Measurements from ENCODE around the gene WDR77.
A peak's percentile ranks its signal among the peaks of the same experiment; 100 is the strongest.

WDR77 gene

GRCh38 chr1:111448918-111449702, at the start of gene WDR77, which contains the start of gene ATP5PB:
Gene WDR77, minus strand, starts transcription at chr1:111449256. Its CDS starts 87 bp downstream, at chr1:111449169.
Gene ATP5PB, plus strand, starts transcription at chr1:111449464. Its CDS starts 78 bp downstream, at chr1:111449542.
- DNase-seq (ENCODE audit: low spot score) = peak; percentile 95

DNA sequence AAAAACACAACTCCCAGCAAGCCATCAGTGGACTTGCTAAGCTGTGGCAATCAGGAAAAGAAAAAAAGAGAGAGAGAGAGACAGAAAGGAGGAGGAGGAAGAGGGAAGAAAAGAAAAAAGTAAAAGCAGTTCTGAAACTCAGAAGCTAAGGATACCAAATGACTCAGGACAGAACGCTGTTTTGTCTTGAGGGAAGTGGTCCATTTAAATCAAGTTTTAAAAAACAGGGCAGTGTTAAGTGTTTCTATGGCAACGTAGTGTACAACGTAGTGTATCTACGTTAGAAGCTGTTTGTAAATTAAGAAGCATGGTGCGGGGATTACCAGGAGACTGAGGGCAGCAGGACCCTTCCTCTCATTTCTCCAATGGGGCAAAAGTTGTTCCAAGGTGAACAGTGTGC, 48.5 kb upstream of the WDR77 start:
- DNase-seq (ENCODE audit: low spot score) = no peak

GRCh38 chr1:111496398-111496797, 47.3 kb upstream of the WDR77 start:
- DNase-seq (ENCODE audit: low spot score) = no peak

- DNase-seq (ENCODE audit: low spot score) = no peak
Observed at GRCh38 chr1:111491070-111491469, 42.0 kb upstream of the WDR77 start.

DNA sequence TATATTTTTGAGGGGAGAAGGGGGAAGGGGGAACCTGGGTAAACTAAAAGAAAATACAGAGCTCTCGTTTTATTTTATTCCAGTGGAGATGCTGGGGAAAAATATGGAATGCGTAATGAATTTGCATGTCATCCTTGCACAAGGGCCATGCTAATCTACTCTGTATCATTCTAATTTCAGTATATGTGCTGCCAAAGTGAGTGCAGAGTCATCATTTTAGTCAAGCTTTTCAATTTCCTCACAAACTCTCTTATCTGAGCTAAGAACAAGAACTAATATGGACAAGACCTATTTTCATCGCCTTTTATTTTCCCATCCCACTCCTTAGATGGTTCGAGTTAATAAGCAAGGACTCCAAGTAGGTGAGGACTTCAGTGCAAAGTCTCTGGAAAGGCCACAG, 41.2 kb upstream of the WDR77 start:
- DNase-seq (ENCODE audit: low spot score) = no peak

DNA sequence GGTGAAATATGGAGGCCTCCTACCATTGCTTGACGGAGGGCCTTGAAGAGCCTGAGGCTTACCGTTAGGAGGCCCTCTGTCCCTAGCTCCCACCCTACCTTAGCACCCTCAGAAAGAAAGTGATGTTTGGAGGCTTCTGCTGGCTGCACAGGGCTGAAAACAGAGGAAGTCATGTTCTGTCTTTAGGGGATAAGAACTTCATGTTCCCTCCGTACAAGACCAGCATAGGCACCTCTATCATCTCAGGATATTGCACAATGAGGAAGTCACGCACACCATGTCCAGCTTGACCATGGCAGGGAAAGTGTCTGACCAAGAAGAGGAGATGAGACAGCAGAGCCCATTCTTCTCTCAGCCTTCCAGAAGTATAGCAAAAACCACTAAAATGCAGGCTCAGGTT, 40.5 kb upstream of the WDR77 start:
- no peak for DNase-seq (ENCODE audit: low spot score)

- no peak for DNase-seq (ENCODE audit: low spot score)
Observed at GRCh38 chr1:111488669-111489068, 39.6 kb upstream of the WDR77 start.

GRCh38 chr1:111487133-111487532, 38.1 kb upstream of the WDR77 start:
- no peak for DNase-seq (ENCODE audit: low spot score)

GRCh38 chr1:111486431-111486830, 37.4 kb upstream of the WDR77 start:
- DNase-seq (ENCODE audit: low spot score) = no peak

GRCh38 chr1:111484391-111485026, 35.5 kb upstream of the WDR77 start:
- no peak for DNase-seq (ENCODE audit: low spot score)

DNA sequence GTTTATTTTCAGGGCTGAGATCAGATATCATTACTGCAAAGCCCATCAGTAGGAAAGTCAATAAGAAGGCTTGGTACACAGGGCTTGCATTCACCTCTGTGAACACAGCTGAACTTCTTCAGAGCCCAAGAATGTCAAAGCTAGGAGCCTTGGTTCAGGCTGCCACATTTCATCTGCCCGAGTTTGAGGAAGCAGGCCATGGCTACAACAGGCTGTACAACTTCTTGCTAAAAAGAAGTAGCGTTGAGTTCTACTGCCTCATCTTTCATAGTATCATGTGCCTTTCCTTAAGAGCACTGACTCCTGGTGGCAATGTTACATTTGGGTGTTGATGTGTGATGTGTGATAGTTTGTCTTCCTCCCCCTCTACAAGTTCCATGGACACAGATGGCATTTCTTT, 34.8 kb upstream of the WDR77 start:
- no peak for DNase-seq (ENCODE audit: low spot score)

DNA sequence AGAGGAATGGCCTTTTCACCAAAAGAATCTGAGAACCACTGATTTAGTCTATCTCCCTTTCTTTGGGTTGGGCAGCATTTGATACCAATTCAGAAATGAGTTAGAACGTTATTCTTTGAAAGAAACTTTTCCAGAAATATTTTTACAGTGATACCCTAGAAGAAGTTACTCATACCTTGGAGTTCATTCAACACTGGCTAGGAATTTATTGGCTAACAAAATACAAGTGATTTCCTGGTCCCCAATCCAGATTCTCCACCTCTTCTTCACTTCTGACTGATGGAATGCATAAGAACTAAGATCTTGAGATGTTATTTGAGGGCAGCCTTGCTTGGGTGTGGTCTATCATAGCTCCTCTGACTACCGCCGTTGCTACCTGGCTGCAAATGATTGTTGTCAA, 34.1 kb upstream of the WDR77 start:
- DNase-seq (ENCODE audit: low spot score) = no peak

- DNase-seq (ENCODE audit: low spot score) = peak; percentile 62
Observed at GRCh38 chr1:111481387-111482221, 32.5 kb upstream of the WDR77 start.

DNA sequence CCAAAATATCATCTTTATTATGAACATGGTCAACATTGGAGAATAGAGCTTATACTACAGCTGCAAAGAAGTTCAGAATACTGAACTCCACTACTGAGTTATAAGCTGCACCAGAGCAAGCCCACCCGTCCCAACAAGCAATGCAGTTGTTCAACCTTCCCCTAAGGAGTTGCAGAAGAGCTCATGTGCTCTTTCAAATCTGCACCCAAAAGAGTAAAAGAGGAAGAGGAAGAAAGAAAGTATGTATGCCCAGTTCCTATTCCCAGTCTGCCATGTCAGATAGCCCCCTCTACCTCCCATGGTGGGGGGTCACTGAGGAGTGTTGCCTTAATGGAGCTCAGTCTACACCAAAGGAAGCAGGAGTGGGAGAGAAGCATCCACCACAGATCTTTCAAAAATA, 31.6 kb upstream of the WDR77 start:
- DNase-seq (ENCODE audit: low spot score) = no peak

- no peak for DNase-seq (ENCODE audit: low spot score)
Observed at GRCh38 chr1:111476761-111477309, 27.8 kb upstream of the WDR77 start.

DNA sequence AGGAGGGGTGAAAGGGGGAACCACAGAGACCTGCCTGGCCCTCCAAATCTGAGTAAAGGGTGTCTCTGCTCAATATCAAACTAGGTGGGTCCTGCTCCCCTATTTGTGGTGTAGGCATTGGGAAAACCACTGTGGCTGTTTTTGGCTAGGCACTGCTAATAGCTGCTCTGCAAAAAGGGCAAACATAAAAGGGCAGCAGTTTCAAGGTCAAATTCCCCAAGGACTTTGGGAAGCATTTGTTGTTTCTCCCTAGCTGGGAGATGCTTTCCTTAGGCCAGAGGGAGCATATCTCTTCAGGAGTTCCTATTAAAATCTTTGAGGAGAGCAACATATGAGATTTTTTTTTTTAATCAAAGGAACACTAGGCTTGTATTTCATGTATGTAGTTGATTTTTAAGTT, 27.2 kb upstream of the WDR77 start:
- DNase-seq (ENCODE audit: low spot score) = no peak

DNA sequence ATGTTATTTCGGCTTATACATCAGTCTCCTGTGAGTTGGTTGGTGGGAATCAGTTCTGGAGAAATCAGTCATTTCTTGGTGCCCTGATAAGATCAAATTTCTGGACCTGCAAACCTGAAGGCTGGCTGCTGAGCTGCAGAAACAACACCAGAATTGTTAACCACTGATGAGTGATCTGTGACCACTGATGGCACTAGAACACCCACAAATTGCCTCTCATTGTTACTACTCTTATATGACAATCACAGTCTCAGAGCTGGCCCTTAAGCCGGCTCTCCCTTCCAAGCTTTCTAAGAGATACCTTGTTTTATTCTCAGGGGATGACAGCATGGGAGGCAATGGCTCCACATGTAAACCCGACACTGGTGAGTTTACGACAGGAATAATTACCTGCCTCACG, 26.6 kb upstream of the WDR77 start:
- DNase-seq (ENCODE audit: low spot score) = no peak

DNA sequence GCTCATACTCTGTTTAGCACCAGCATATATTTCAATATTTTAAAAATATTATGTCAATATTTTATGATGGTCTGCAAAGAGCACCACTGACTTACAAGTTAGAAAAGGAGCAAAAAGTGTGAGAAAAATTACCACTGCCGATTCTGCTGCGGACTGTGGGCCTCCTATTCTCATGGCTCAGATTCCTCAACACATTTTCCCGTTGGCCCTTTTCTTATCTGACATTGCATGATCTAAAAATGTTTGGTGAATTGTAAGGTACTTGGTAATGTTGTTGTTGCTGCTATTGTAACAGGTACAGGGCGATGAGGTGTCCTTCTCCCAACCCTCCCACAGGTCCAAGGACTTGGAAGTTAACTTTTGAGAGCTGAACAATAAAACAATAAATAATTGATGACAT, 25.5 kb upstream of the WDR77 start:
- no peak for DNase-seq (ENCODE audit: low spot score)

DNA sequence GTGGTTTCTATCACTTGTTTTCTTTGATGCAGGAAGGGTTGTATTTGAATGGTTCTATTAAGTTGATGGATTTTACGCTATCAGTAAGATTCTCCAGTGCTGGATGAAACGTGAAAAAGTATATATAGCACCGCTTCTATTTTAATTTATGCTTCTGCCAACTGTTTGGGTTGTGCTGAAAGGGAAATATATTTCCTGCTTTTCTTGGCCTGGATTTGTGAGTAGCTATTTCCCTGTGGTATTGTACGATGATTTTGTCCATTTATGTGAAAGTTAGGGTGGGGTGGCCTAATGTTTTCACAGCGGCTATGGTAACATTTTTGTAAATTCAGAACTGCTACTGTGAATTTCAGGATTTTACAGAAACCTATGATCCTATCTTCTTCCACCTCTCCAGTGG, 25.1 kb upstream of the WDR77 start:
- DNase-seq (ENCODE audit: low spot score) = no peak

DNA sequence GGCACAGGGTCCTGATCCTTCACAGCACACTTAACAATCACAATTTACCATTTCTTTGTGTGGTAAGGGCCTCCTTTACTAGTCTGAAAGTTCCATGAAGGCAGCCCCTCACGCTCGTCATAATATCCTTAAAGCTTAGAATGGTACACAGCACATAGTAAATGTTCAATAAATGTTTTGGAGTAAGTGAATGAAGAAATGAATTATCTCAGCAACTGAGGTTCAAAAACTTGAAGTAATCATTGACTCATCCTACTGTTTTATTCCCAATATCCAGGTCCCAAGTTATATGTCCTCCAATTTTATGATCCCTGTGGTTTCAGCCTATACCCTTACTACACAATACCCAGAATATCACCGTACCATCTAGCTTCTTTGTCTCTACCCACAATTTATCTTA, 22.5 kb upstream of the WDR77 start:
- DNase-seq (ENCODE audit: low spot score) = no peak

DNA sequence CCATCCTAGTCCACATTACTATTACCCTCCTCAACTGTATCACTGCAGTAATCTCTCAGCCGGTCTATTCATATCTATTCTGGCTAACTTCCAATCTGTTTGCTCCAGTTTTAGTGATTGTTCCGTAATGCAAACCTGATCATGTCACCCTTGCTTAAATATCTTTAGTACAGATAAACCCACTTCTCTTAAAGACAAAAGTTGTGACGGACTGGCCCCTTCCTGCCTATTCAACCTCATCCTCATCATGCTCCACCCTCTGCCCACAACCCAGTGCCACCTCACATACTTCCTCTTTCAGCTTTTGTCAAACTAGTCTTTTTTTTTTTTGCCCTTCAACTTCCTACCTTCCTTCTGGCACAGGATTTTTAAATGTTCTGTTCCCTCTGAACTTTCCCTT, 22.0 kb upstream of the WDR77 start:
- no peak for DNase-seq (ENCODE audit: low spot score)

- DNase-seq (ENCODE audit: low spot score) = no peak
Observed at GRCh38 chr1:111470596-111470995, 21.5 kb upstream of the WDR77 start.

- no peak for DNase-seq (ENCODE audit: low spot score)
Observed at GRCh38 chr1:111469539-111469938, 20.5 kb upstream of the WDR77 start.

Data from D341Med (cell line).